Naive thymus-derived CD8-positive, alpha-beta T cell (primary cell): ENCODE results near the gene RORC. TPM values are rescaled to one million over a fixed set of nuclear protein-coding genes. Genes with fewer than 3 reads are reported as not detected.

Source experiments
- ATAC-seq, 2 donors: fragments of 150-1000 bp; cut with Tn5 transposase in 1 of 2; sonication (Bioruptor Pico), chemical (Tn5 transposase) in 1 of 2; 1 replicate in 1 of 2; 2 replicates in 1 of 2; pipeline ENCODE4 v1.10.0; 2021; ENCODE audit warnings: mild to moderate bottlenecking in 2 of 2, moderate library complexity in 2 of 2
- POLR2A ChIA-PET: fragments of 350-600 bp; sonication (Branson Sonifier 250); formaldehyde crosslinking; loops from one replicate; lab custom pipeline; 2021; ENCODE audit warnings: antibody characterized with exemption; lab: Charles Lee
- DNase-seq, 10 donors: peaks; one replicate each; pipeline versions ENCODE4 v3.0.0 to v3.0.0-alpha.2; 2020 to 2022
- H3K27ac Mint-ChIP-seq, 10 donors: one replicate each; pipeline ENCODE4 v1.8.0; 2020 to 2022; ENCODE audit warnings: mild to moderate bottlenecking in 10 of 10, mixed read lengths in 10 of 10, moderate library complexity in 4 of 10, inconsistent platforms in 1 of 10
- H3K27me3 Mint-ChIP-seq, 5 donors: one replicate each; pipeline ENCODE4 v1.8.0; 2021 to 2022; ENCODE audit warnings: mixed read lengths in 5 of 5
- H3K36me3 Mint-ChIP-seq, 3 donors: one replicate each; pipeline ENCODE4 v1.8.0; 2020 to 2022; ENCODE audit warnings: mixed read lengths in 3 of 3, mild to moderate bottlenecking in 2 of 3, inconsistent platforms in 1 of 3
- H3K4me1 Mint-ChIP-seq, 4 donors: one replicate each; pipeline ENCODE4 v1.8.0; 2021 to 2022; ENCODE audit warnings: mixed read lengths in 4 of 4
- H3K4me3 Mint-ChIP-seq, 10 donors: one replicate each; pipeline ENCODE4 v1.8.0; 2020 to 2022; ENCODE audit warnings: mild to moderate bottlenecking in 10 of 10, mixed read lengths in 10 of 10, moderate library complexity in 6 of 10, inconsistent platforms in 1 of 10
- H3K9me3 Mint-ChIP-seq, 9 donors: one replicate each; pipeline ENCODE4 v1.8.0; 2020 to 2022; ENCODE audit warnings: mixed read lengths in 9 of 9, mild to moderate bottlenecking in 3 of 9, inconsistent platforms in 1 of 9, moderate library complexity in 1 of 9
- polyA plus RNA-seq, 3 donors: library from polyadenylated mRNA; unstranded; fragments of 300-500 nt; fragmentation: Illumina TruSeq; gene quantifications; one replicate each; pipeline ENCODE4 v1.2.3, GENCODE V29; 2021
- total RNA-seq, 8 experiments: library from RNA in 2 of 8; stranded (reverse) in 2 of 8; gene quantifications; one replicate each; pipeline ENCODE4 v1.2.3 and lab custom pipeline; 2021 to 2026

RORC gene
- total and polyA plus RNA-seq, 5 experiments from 2014 or later = 0.06 TPM; not detected in 4

DNA sequence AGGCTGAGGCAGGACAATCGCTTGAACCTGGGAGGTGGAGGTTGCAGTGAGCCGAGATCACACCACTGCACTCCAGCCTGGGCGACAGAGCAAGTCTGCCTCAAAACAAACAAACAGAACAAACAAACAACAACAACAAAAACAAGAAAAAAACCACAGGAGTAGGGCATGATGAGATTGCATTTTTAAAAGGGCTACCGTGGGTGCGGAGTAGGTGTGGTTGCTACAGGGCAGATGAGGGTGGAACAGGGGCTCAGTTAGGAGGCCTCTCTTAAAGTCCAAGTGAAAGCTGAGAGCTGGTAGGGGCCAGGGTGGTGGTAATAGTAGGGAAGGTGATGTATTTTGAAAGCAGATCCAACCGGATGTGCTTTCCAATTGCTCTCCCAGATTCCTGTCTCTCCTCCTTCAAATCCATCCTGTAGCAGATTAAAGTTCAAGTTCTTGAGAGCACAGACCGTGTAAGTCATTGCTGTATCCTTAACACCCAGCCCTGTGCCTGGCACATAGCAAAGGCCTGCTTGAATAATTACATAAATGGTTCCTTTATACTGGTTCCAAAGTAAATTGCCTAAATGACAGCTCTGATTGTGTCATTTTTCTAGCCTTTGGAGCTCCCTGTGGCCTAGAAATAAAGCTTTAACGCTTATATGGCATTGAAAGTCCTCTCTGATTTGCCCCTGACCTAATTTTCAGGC is 22.2 kb downstream of the RORC start:
- DNase-seq = no peak
- H3K27me3 Mint-ChIP-seq = peaks cover 0 to 1% (median 0%) of the 10 kb centered on the region in 5 donors
- H3K27ac Mint-ChIP-seq = no peak overlapping the region
- H3K4me1 Mint-ChIP-seq = peaks cover 6 to 14% (median 9%) of the 10 kb centered on the region in 4 donors
- no peak overlapping the region for H3K4me3 Mint-ChIP-seq
- POLR2A ChIA-PET = interaction anchor here (0.6 kb wide), 1 partner anchor 294 kb away, joined by 3 read pairs; no protein-coding TSS in a partner anchor
- no peak for ATAC-seq
- H3K9me3 Mint-ChIP-seq = no peaks in the 10 kb centered on the region
- no peaks in the 10 kb centered on the region for H3K36me3 Mint-ChIP-seq

GRCh38 chr1:151807766-151808165 is 23.8 kb downstream of the RORC start:
- H3K4me1 Mint-ChIP-seq = peaks cover under 1 to 6% (median 5%) of the 10 kb centered on the region in 4 donors
- H3K27me3 Mint-ChIP-seq = peaks cover 0 to 1% (median 0%) of the 10 kb centered on the region in 5 donors
- POLR2A ChIA-PET = interaction anchor here (0.6 kb wide), 1 partner anchor 1246 kb away, joined by 3 read pairs; no protein-coding TSS in a partner anchor
- H3K36me3 Mint-ChIP-seq = no peaks in the 10 kb centered on the region
- H3K9me3 Mint-ChIP-seq = no peaks in the 10 kb centered on the region
- DNase-seq (no peak), ATAC-seq (no peak)
- H3K4me3 Mint-ChIP-seq = no peak overlapping the region
- H3K27ac Mint-ChIP-seq = peak overlapping the region in 1 of 10 donors; percentile 48

DNA sequence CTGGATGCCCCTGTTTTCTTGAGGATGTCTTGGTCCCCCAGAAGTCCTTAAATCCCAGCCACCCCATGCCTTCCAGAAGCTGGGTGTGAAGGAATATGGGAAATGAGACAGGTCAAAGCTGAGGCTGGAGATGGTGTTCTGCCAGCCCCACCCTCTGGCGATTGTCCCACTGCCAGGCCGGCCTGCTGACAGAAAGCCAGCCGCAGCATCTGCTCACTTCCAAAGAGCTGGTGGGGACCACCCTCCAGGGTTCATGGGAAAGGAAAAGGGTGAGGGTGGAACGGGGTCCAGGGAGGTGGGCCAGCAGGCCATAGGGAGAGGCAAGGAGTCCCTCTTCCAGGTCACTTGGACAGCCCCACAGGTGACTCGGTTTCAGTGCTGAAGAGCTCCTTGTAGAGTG is 24.5 kb downstream of the RORC start:
- ATAC-seq = no peak
- Mint-ChIP-seq H3K9me3 (no peaks in the 10 kb centered on the region), H3K4me1 (peaks cover 0 to 6% (median 2%) of the 10 kb centered on the region in 4 donors), H3K27ac (no peak overlapping the region), H3K36me3 (no peaks in the 10 kb centered on the region), H3K4me3 (no peak overlapping the region), H3K27me3 (peaks cover 0 to 1% (median 0%) of the 10 kb centered on the region in 5 donors)
- no peak for DNase-seq
- POLR2A ChIA-PET = no interaction called here

- POLR2A ChIA-PET = no interaction called here
- peaks cover 0 to 6% (median 2%) of the 10 kb centered on the region in 4 donors for H3K4me1 Mint-ChIP-seq
- ATAC-seq (no peak), DNase-seq (no peak)
- no peak overlapping the region for H3K27ac Mint-ChIP-seq
- H3K36me3 Mint-ChIP-seq = no peaks in the 10 kb centered on the region
- no peak overlapping the region for H3K4me3 Mint-ChIP-seq
- no peaks in the 10 kb centered on the region for H3K9me3 Mint-ChIP-seq
- peaks cover 0 to 1% (median 0%) of the 10 kb centered on the region in 5 donors for H3K27me3 Mint-ChIP-seq
Observed at GRCh38 chr1:151806170-151806569, 25.4 kb downstream of the RORC start.

- H3K36me3 Mint-ChIP-seq = no peaks in the 10 kb centered on the region
- H3K27ac Mint-ChIP-seq = no peak within 1 kb of the TSS
- no peak within 1 kb of the TSS for H3K4me3 Mint-ChIP-seq
- H3K9me3 Mint-ChIP-seq = no peaks in the 10 kb centered on the region
- DNase-seq (no peak), ATAC-seq (no peak)
- POLR2A ChIA-PET = no interaction called here
- H3K4me1 Mint-ChIP-seq = peaks cover 5 to 10% (median 7%) of the 10 kb centered on the region in 4 donors
- peaks cover 0 to 1% (median 0%) of the 10 kb centered on the region in 5 donors for H3K27me3 Mint-ChIP-seq
Observed at GRCh38 chr1:151805066-151805820, 26.4 kb downstream of the RORC start, which contains the start of gene LINGO4. TSS of gene LINGO4 (minus strand) at chr1:151805419. CDS start at chr1:151802704, 2,715 bp downstream.

- H3K36me3 Mint-ChIP-seq = peaks cover 0 to 4% (median 0%) of the 10 kb centered on the region in 3 donors
- H3K9me3 Mint-ChIP-seq = no peaks in the 10 kb centered on the region
- H3K27me3 Mint-ChIP-seq = peaks cover 0 to 6% (median 0%) of the 10 kb centered on the region in 5 donors
- DNase-seq (no peak), ATAC-seq (no peak)
- POLR2A ChIA-PET = interaction anchor here (0.6 kb wide), 1 partner anchor 1130 kb away, joined by 3 read pairs; no protein-coding TSS in a partner anchor
- peaks cover 9 to 14% (median 11%) of the 10 kb centered on the region in 4 donors for H3K4me1 Mint-ChIP-seq
- H3K4me3 Mint-ChIP-seq = no peak overlapping the region
- peak overlapping the region in 1 of 10 donors; percentile 11 for H3K27ac Mint-ChIP-seq
Observed at GRCh38 chr1:151803915-151804314, 27.7 kb downstream of the RORC start.

DNA sequence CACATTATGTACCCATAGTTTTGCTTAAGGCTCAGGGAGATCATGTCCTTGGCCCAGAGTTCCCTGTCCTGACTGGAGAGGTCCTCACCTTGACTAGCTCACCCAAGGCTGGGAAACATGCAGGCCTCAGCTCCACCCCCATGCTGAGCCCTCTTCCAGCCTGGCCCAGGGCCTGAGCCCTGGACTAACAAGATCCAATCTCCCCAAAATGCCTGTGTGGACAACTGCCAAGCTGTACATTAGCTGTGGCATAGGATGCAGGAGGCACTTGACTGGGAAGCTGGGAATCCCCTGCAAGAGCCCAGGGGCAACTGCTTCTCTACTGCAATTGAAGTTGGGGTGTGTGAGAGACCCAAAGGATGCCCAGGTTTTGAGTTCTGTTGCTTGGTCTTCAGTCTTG is 28.4 kb downstream of the RORC start:
- ATAC-seq (no peak), DNase-seq (no peak)
- Mint-ChIP-seq H3K4me1 (peaks cover 11 to 16% (median 12%) of the 10 kb centered on the region in 4 donors), H3K27ac (peak overlapping the region in 1 of 10 donors; percentile 33), H3K4me3 (no peak overlapping the region), H3K27me3 (peaks cover 0 to 6% (median 0%) of the 10 kb centered on the region in 5 donors), H3K9me3 (no peaks in the 10 kb centered on the region), H3K36me3 (peaks cover 0 to 8% (median 0%) of the 10 kb centered on the region in 3 donors)
- POLR2A ChIA-PET = no interaction called here

- Mint-ChIP-seq H3K27me3 (peaks cover 0 to 6% (median 0%) of the 10 kb centered on the region in 5 donors), H3K36me3 (peaks cover 0 to 8% (median 0%) of the 10 kb centered on the region in 3 donors), H3K9me3 (no peaks in the 10 kb centered on the region), H3K4me1 (peaks cover 8 to 13% (median 12%) of the 10 kb centered on the region in 4 donors), H3K27ac (peak overlapping the region in 1 of 10 donors; percentile 38), H3K4me3 (no peak overlapping the region)
- POLR2A ChIA-PET = no interaction called here
- no peak for DNase-seq
- ATAC-seq = no peak
Observed at GRCh38 chr1:151802372-151802771, 29.2 kb downstream of the RORC start.

GRCh38 chr1:151801846-151802245 is 29.8 kb downstream of the RORC start:
- Mint-ChIP-seq H3K4me3 (no peak overlapping the region), H3K27ac (no peak overlapping the region), H3K27me3 (peaks cover 0 to 6% (median 0%) of the 10 kb centered on the region in 5 donors), H3K9me3 (no peaks in the 10 kb centered on the region), H3K4me1 (peaks cover 8 to 12% (median 12%) of the 10 kb centered on the region in 4 donors), H3K36me3 (peaks cover 0 to 9% (median 0%) of the 10 kb centered on the region in 3 donors)
- no peak for ATAC-seq
- POLR2A ChIA-PET = interaction anchor here (0.5 kb wide), 1 partner anchor 350 kb away, joined by 3 read pairs; no protein-coding TSS in a partner anchor
- no peak for DNase-seq

DNA sequence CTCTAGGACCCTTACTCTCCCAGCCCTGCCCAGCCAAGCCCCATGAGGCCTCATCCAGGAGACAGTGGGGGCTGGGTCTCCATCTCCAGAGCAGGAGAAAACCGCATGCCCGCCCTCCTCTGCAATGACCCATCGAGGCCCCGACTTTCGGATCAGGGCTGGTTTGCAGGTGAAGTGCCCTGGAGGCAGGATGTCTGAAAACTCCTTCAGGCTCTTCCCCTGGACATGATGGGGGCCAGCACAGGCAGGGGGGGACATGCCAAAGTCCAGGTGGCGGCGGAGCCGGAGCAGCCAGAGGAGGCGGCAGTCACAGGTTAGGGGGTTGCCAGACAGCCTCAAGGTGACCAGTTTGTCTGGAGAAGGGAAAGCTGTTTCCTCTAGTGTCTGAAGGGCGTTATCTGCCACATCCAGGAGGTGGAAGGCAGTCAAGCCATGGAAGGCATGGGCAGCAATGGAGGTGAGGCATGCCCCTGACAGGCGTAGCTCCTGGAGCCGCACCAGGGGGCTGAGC is 30.2 kb downstream of the RORC start:
- Mint-ChIP-seq H3K27me3 (peaks cover 0 to 6% (median 0%) of the 10 kb centered on the region in 5 donors), H3K4me1 (peaks cover 8 to 12% (median 12%) of the 10 kb centered on the region in 4 donors), H3K9me3 (no peaks in the 10 kb centered on the region), H3K27ac (no peak overlapping the region), H3K4me3 (no peak overlapping the region), H3K36me3 (peaks cover 0 to 12% (median 0%) of the 10 kb centered on the region in 3 donors)
- DNase-seq = no peak
- no peak for ATAC-seq
- POLR2A ChIA-PET = interaction anchor here (0.5 kb wide), 1 partner anchor 349 kb away, joined by 3 read pairs; no protein-coding TSS in a partner anchor

GRCh38 chr1:151800830-151801229 is 30.8 kb downstream of the RORC start:
- DNase-seq = no peak

More at GRCh38 chr1:151800830-151801229, 30.8 kb downstream of the RORC start:
- POLR2A ChIA-PET = no interaction called here
- H3K9me3 Mint-ChIP-seq = no peaks in the 10 kb centered on the region
- H3K36me3 Mint-ChIP-seq = peaks cover 0 to 12% (median 0%) of the 10 kb centered on the region in 3 donors
- H3K4me3 Mint-ChIP-seq = no peak overlapping the region
- ATAC-seq = no peak
- H3K27ac Mint-ChIP-seq = peak overlapping the region in 1 of 10 donors; percentile 25
- peaks cover 8 to 12% (median 12%) of the 10 kb centered on the region in 4 donors for H3K4me1 Mint-ChIP-seq
- H3K27me3 Mint-ChIP-seq = peaks cover 0 to 6% (median 0%) of the 10 kb centered on the region in 5 donors
